LNCAP (cell line): ENCODE measurements around the gene CDH4.
A peak's percentile ranks its signal among the peaks of the same experiment; 100 is the strongest.

Source experiments
- TF ChIP-seq, protein P1 (sequence below): fragments of 450-650 bp; IDR thresholded peaks from 2 replicates; pipeline ENCODE4 v1.5.1; 2017; ENCODE audit warnings: mild to moderate bottlenecking

CDH4 gene

DNA sequence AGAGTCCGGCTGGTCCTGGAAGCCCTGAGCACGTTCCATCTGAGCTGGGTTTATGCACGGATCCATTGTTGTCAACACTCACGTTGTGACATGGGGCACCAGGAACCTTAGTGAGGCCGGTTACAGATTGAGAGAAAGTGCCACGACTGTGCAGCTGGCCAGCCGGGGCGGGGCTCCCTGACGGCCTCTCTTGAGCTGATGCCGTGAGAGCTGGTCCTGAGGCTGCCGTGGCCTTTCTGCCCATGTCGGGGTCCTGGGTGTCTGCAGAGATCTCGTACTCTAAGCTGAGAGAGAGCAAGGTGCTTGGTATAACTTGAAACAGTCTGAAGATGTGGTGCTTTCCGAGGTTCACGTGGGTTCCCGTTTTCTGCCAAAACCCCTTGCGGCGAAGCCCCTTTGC lies 10.0 kb downstream of the CDH4 start:
- TF ChIP-seq, protein P1, sequence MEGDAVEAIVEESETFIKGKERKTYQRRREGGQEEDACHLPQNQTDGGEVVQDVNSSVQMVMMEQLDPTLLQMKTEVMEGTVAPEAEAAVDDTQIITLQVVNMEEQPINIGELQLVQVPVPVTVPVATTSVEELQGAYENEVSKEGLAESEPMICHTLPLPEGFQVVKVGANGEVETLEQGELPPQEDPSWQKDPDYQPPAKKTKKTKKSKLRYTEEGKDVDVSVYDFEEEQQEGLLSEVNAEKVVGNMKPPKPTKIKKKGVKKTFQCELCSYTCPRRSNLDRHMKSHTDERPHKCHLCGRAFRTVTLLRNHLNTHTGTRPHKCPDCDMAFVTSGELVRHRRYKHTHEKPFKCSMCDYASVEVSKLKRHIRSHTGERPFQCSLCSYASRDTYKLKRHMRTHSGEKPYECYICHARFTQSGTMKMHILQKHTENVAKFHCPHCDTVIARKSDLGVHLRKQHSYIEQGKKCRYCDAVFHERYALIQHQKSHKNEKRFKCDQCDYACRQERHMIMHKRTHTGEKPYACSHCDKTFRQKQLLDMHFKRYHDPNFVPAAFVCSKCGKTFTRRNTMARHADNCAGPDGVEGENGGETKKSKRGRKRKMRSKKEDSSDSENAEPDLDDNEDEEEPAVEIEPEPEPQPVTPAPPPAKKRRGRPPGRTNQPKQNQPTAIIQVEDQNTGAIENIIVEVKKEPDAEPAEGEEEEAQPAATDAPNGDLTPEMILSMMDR, result no peak

DNA sequence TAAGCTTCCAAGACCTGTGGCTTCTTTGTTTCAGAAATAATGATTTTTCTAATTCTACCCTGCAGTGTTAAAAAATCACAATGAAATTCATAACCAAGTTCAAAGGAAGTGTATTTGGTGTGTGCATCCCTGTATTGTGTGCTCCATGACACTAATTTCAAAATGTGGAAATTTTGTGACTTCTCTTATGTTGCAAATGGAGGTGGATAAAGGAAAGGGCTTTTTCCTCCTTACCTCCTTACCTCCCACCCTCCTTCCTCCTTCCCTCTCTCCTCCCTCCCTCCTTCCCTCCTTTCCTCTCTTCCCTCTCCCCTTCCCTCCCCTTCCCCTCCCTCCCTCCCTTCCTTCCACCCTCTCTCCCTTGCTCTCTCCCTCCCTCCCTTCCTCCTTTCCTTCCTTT lies 10.5 kb downstream of the CDH4 start:
- TF ChIP-seq, protein P1, result no peak

DNA sequence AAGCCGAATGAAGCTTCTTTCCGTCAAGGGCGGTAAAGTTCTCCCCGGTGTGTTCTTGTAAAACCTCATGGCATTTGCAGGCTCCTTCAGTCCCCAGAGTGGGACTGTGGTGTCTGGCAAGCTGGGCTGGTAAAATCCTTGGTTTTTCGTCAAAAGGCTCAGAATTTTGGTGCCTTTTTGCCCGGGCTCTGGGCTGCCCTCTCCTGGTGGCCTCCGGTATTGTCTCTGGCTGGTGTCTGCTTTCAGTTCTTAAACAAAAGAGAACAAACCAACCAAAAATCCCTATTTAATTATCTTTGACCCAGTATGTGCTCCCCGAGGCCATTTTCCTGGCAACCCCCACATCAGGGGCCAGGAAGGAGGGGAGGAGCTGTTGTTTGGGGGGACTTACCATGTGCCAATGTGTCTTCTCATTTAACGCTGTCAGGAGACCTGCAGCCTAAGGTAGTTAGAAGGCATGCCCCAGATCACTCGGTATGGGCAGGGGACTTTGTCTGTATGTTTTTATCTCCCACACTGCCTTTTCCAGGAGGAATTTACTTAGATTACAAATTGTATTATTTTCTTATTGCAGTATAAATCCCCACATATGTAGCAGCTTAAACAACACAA lies 11.1 kb downstream of the CDH4 start:
- TF ChIP-seq, protein P1, result peak; percentile 92

DNA sequence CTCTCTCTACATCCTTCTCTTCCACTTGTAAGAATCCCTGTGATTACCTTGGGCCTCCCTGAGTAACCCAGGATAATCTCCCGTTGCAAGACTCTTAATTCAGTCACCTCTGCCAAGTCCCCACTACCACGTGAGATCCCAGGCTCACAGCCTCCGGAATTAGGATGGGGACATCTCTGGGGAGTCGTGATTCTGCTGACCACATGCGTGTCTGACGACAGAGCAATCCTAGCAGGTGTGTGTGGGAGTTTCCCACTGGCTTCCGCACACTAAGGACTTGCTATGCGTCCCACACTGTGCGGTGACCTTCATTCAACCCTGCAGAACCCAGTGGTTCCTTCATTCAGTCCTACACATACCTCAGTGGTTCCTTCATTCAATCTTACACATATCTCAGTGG lies 11.9 kb downstream of the CDH4 start:
- TF ChIP-seq, protein P1, result no peak

DNA sequence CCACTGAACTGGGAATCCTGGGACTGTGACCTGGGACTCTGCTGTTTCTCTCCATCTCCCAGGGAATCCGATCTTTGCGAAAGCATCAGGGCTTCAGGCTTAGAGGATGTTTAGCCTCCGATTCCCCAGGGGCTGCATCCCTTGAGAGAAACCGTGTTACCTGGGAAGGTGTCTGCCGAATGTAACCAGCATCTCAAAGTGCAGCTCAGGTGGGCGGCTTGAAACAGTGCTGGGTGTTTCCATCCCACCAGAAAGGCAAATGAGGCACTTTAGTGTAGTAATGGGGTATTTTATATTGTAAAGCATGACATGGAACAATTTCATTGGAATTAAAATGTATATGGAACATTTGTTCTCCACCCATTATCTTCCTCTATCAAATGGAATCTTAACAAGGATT lies 15.2 kb downstream of the CDH4 start:
- TF ChIP-seq, protein P1, result no peak

DNA sequence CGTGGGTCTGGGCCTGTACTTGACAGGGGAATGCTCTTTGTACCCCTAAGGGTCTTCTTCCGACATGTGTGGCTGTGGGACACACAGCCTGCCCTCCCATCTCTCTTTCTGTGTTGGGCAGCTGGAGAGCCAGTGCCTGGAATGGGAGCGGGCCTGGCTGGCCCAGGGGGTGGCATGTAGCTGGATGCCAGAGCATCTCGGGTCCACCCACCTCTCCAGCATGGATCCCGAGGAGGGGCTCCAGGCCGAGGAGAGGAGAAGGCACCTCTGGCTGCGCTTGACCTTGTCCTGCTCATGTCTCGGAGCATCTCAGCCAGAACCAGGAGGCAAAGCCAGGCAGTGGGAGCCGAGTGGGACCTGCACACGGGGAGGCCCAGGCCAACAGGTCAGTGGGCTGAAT lies 16.0 kb downstream of the CDH4 start:
- TF ChIP-seq, protein P1, result no peak

DNA sequence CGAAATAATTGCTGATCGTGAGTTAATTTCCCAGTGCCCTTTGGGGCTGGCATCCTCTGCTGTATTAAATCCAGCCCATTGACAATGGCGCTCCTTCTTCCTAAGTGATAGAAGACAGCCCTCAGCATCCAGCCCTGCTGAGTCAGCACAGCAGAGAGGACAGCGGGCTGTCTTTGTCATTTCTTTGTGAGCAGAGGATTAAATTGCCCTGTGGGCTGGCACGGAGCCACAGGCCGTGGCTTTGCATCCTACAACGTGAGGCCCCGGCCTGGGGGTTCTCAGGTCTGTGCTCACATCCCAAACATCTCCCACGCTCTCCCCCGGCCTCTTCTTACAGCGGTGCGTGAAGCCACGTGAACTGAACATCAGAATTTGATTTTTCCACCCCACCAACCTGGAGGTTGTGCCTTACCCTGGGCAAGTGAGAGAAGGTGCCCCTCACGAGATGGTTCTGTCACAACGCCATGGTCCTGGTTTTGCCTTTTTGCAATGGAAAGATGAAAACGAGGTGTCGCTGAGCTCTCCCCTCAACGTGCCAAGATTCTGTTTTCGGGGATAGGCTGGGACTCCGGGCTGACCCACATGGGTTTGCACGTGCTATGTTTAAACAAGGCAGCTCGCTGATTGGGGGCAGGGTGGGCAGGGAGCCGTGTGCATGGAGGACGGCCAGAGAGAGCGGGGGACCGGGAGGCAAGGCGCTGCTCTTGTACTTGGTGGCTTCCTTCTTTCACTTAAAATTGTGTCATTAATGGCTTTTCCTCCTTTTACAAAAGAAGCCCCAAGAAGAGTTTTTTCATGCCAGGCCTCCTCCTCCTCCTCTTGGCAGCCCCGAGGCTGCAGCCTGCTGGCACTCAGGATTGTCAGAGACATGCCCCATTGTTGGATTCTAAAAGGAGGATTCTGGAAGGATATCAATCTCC lies 19.5 kb downstream of the CDH4 start:
- TF ChIP-seq, protein P1, result no peak
